HG02642 (cell line): ENCODE results near the gene DNAJC6.

Experiments used
- ATAC-seq: cut with Tn5 transposase; IDR thresholded peaks from one replicate; pipeline ENCODE4 v1.9.1; 2021; ENCODE audit warnings: mild to moderate bottlenecking; ENCODE audit not compliant: unreplicated experiment, poor library complexity

Gene DNAJC6

DNA sequence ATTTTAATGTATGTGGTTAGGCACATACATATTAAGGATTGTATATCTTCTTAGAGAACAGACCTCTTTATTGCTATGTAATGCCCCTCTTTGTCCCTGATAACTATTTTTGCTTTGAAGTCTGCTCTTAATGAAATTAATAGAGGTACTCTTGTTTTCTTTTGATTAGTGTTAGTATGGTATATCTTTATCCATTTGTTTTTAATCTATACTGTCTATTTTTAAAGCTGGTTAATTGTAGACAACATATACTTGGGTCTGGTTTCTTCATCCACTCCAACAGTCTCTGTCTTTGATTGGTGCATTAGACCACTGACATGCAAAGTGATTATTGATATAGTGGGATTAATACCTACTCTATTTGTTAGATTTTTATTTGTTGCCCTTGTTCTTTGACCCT is 147.1 kb downstream of the DNAJC6 start:
- no peak for ATAC-seq

DNA sequence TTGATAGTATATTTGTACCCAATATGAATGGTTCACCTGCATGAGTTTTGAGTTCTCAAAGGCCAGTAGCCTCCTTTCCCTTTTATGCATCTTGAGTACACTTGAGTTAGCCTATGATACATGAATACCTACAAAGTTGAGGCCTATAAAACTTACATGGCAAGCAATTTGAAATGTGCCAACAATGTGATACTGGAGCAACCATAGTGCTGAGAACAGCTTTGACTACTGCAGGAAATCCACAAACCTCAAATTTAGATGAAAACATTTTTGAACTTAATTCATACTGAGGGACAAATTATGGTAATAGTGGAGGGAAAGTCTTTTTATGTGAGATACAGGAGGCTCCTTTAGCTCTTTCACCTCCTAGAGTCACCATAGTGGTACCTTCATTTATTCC is 148.5 kb downstream of the DNAJC6 start:
- ATAC-seq, result no peak

DNA sequence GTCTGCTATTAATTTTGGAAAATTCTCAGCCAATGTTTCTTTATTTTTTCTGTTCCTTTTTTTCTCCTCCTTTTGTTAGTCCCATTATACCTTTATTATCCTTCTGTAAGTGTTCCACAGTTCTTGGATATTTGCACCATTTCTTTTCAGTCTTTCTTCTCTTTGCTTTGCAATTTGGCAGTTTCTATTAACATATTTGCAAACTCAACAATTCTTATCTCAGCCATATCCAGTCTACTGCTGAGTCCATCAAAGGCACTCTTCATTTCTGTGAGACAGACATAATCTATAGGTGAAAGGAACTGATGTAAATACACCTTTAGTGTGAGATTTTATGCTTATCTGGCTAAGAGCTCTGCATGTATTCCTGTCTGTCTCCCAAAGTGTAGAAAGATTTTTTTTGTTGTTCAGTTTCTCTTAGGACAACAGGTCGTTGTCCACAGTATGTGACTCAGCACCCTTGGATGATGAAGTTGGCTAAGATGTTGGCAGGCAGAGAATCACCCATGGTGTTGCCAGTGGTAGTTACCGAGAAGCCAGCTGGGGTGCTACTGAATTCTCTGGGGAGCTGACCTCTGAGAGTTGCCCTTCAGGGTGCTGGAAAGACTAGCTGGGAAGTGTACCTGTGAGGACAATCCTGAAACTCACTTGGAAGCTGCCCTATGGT is 149.5 kb downstream of the DNAJC6 start:
- ATAC-seq, result no peak

DNA sequence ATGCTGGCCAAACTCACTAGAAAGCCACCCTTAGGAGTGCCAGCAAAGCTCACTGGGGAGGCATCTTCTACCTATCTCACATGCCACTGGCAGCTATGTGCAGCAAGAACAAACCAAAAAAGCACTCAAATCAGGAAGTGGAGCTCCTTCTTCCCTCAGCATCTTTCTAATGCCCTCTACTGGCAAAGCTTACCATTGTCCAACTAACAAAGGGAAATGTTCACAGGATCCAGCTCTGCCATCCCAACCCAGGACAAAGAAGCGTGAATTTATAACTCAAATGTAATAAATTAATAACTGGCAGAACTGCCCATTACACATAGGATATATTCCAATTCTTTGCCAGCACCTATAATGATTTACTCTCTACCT is 150.0 kb downstream of the DNAJC6 start:
- ATAC-seq, result peak; percentile 77
